Measurements from ENCODE around the gene RNF168.
"Not testable (repeated sequence)": the region's sequence is repeated elsewhere in the genome, so short reads cannot be mapped to it uniquely, and the experiment has no call there.

Gene RNF168

GRCh38 chr3:196458063-196458462 is 45.5 kb downstream of the RNF168 start:
- Histone ChIP-seq H3K9ac (ENCODE audit: low read depth, low read length) (no peak overlapping the region), H3K4me1 (ENCODE audit: control insufficient read depth, insufficient read depth, low read length) (peaks cover 5% of the 10 kb centered on the region), H3K9me3 (replicated peaks; ENCODE audit: low read length) (no peaks in the 10 kb centered on the region), H3K36me3 (ENCODE audit: insufficient read depth, low read length) (no peaks in the 10 kb centered on the region), H3K4me2 (ENCODE audit: low read length) (no peak overlapping the region), H3K4me3 (ENCODE audit: low read length) (no peak overlapping the region), H3K27me3 (ENCODE audit: control insufficient read depth, insufficient read depth, low read length) (no peaks in the 10 kb centered on the region)

GRCh38 chr3:196457470-196457869 is 46.1 kb downstream of the RNF168 start:
- H3K4me3 ChIP-seq (ENCODE audit: low read length); H3K4me2 ChIP-seq (ENCODE audit: low read length); H3K27me3 ChIP-seq (ENCODE audit: control insufficient read depth, insufficient read depth, low read length); H3K9me3 ChIP-seq (replicated peaks; ENCODE audit: low read length); H3K9ac ChIP-seq (ENCODE audit: low read depth, low read length); H3K36me3 ChIP-seq (ENCODE audit: insufficient read depth, low read length); H3K4me1 ChIP-seq (ENCODE audit: control insufficient read depth, insufficient read depth, low read length): not testable (repeated sequence)

GRCh38 chr3:196454935-196455334 is 48.6 kb downstream of the RNF168 start:
- H3K9ac ChIP-seq (ENCODE audit: low read depth, low read length) = no peak overlapping the region
- H3K4me1 ChIP-seq (ENCODE audit: control insufficient read depth, insufficient read depth, low read length) = peaks cover 5% of the 10 kb centered on the region
- peak overlapping the region; percentile 34 for H3K4me2 ChIP-seq (ENCODE audit: low read length)
- H3K4me3 ChIP-seq (ENCODE audit: low read length) = no peak overlapping the region
- H3K9me3 ChIP-seq (replicated peaks; ENCODE audit: low read length) = no peaks in the 10 kb centered on the region
- H3K36me3 ChIP-seq (ENCODE audit: insufficient read depth, low read length) = no peaks in the 10 kb centered on the region
- H3K27me3 ChIP-seq (ENCODE audit: control insufficient read depth, insufficient read depth, low read length) = no peaks in the 10 kb centered on the region

GRCh38 chr3:196445391-196445790 is 58.2 kb downstream of the RNF168 start:
- not testable (repeated sequence) for H3K36me3 ChIP-seq (ENCODE audit: insufficient read depth, low read length)

GRCh38 chr3:196444500-196444894 is 59.1 kb downstream of the RNF168 start:
- H3K27me3 ChIP-seq (ENCODE audit: control insufficient read depth, insufficient read depth, low read length) = no peaks in the 10 kb centered on the region
- H3K9me3 ChIP-seq (replicated peaks; ENCODE audit: low read length) = no peaks in the 10 kb centered on the region
- H3K9ac ChIP-seq (ENCODE audit: low read depth, low read length) = no peak overlapping the region

More at GRCh38 chr3:196445391-196445790, 58.2 kb downstream of the RNF168 start:
- H3K27me3 ChIP-seq (ENCODE audit: control insufficient read depth, insufficient read depth, low read length); H3K4me2 ChIP-seq (ENCODE audit: low read length); H3K4me1 ChIP-seq (ENCODE audit: control insufficient read depth, insufficient read depth, low read length); H3K9ac ChIP-seq (ENCODE audit: low read depth, low read length); H3K9me3 ChIP-seq (replicated peaks; ENCODE audit: low read length); H3K4me3 ChIP-seq (ENCODE audit: low read length): not testable (repeated sequence)

GRCh38 chr3:196440696-196441095 is 62.9 kb downstream of the RNF168 start:
- Histone ChIP-seq H3K36me3 (ENCODE audit: insufficient read depth, low read length) (no peaks in the 10 kb centered on the region), H3K9ac (ENCODE audit: low read depth, low read length) (no peak overlapping the region), H3K9me3 (replicated peaks; ENCODE audit: low read length) (no peaks in the 10 kb centered on the region), H3K27me3 (ENCODE audit: control insufficient read depth, insufficient read depth, low read length) (no peaks in the 10 kb centered on the region), H3K4me3 (ENCODE audit: low read length) (no peak overlapping the region), H3K4me1 (ENCODE audit: control insufficient read depth, insufficient read depth, low read length) (peaks cover 6% of the 10 kb centered on the region), H3K4me2 (ENCODE audit: low read length) (no peak overlapping the region)

More at GRCh38 chr3:196444500-196444894, 59.1 kb downstream of the RNF168 start:
- Histone ChIP-seq H3K36me3 (ENCODE audit: insufficient read depth, low read length) (no peaks in the 10 kb centered on the region), H3K4me2 (ENCODE audit: low read length) (no peak overlapping the region), H3K4me1 (ENCODE audit: control insufficient read depth, insufficient read depth, low read length) (peaks cover 6% of the 10 kb centered on the region), H3K4me3 (ENCODE audit: low read length) (no peak overlapping the region)

GRCh38 chr3:196440041-196440537 is 63.5 kb downstream of the RNF168 start:
- Histone ChIP-seq H3K27me3 (ENCODE audit: control insufficient read depth, insufficient read depth, low read length) (no peaks in the 10 kb centered on the region), H3K9me3 (replicated peaks; ENCODE audit: low read length) (no peaks in the 10 kb centered on the region), H3K4me3 (ENCODE audit: low read length) (no peak overlapping the region), H3K36me3 (ENCODE audit: insufficient read depth, low read length) (no peaks in the 10 kb centered on the region), H3K4me2 (ENCODE audit: low read length) (no peak overlapping the region), H3K9ac (ENCODE audit: low read depth, low read length) (no peak overlapping the region), H3K4me1 (ENCODE audit: control insufficient read depth, insufficient read depth, low read length) (peaks cover 6% of the 10 kb centered on the region)

GRCh38 chr3:196432137-196432879 is 71.3 kb downstream of the RNF168 start, which contains the start of gene UBXN7:
Gene UBXN7, minus strand, starts transcription at chr3:196432427. Its CDS starts 28 bp downstream, at chr3:196432399.
- no peaks in the 10 kb centered on the region for H3K9me3 ChIP-seq (replicated peaks; ENCODE audit: low read length)
- peak within 1 kb of the TSS; percentile 83 for H3K4me2 ChIP-seq (ENCODE audit: low read length)
- peaks cover 4% of the 10 kb centered on the region for H3K36me3 ChIP-seq (ENCODE audit: insufficient read depth, low read length)
- H3K9ac ChIP-seq (ENCODE audit: low read depth, low read length) = peak within 1 kb of the TSS; percentile 92
- peaks cover 4% of the 10 kb centered on the region for H3K4me1 ChIP-seq (ENCODE audit: control insufficient read depth, insufficient read depth, low read length)
- H3K27me3 ChIP-seq (ENCODE audit: control insufficient read depth, insufficient read depth, low read length) = no peaks in the 10 kb centered on the region
- H3K4me3 ChIP-seq (ENCODE audit: low read length) = peak within 1 kb of the TSS; percentile 99

- Histone ChIP-seq H3K9ac (ENCODE audit: low read depth, low read length) (peak overlapping the region; percentile 92), H3K36me3 (ENCODE audit: insufficient read depth, low read length) (peaks cover 9% of the 10 kb centered on the region), H3K9me3 (replicated peaks; ENCODE audit: low read length) (no peaks in the 10 kb centered on the region), H3K4me3 (ENCODE audit: low read length) (peak overlapping the region; percentile 99), H3K27me3 (ENCODE audit: control insufficient read depth, insufficient read depth, low read length) (no peaks in the 10 kb centered on the region), H3K4me1 (ENCODE audit: control insufficient read depth, insufficient read depth, low read length) (peaks cover 4% of the 10 kb centered on the region), H3K4me2 (ENCODE audit: low read length) (peak overlapping the region; percentile 83)
Observed at GRCh38 chr3:196431181-196432136, 72.1 kb downstream of the RNF168 start.

- no peak overlapping the region for H3K9ac ChIP-seq (ENCODE audit: low read depth, low read length)
- no peaks in the 10 kb centered on the region for H3K27me3 ChIP-seq (ENCODE audit: control insufficient read depth, insufficient read depth, low read length)
- no peak overlapping the region for H3K4me2 ChIP-seq (ENCODE audit: low read length)
- H3K4me3 ChIP-seq (ENCODE audit: low read length) = no peak overlapping the region
- no peaks in the 10 kb centered on the region for H3K9me3 ChIP-seq (replicated peaks; ENCODE audit: low read length)
- H3K36me3 ChIP-seq (ENCODE audit: insufficient read depth, low read length) = peaks cover 9% of the 10 kb centered on the region
- peaks cover 7% of the 10 kb centered on the region for H3K4me1 ChIP-seq (ENCODE audit: control insufficient read depth, insufficient read depth, low read length)
Observed at GRCh38 chr3:196428041-196428440, 75.5 kb downstream of the RNF168 start.

GRCh38 chr3:196424421-196424820 is 79.1 kb downstream of the RNF168 start:
- H3K27me3 ChIP-seq (ENCODE audit: control insufficient read depth, insufficient read depth, low read length); H3K9ac ChIP-seq (ENCODE audit: low read depth, low read length); H3K4me3 ChIP-seq (ENCODE audit: low read length); H3K36me3 ChIP-seq (ENCODE audit: insufficient read depth, low read length); H3K4me2 ChIP-seq (ENCODE audit: low read length); H3K9me3 ChIP-seq (replicated peaks; ENCODE audit: low read length): not testable (repeated sequence)
- peaks cover 12% of the 10 kb centered on the region for H3K4me1 ChIP-seq (ENCODE audit: control insufficient read depth, insufficient read depth, low read length)
